Stimulated activated CD4-positive, alpha-beta T cell treated with anti-CD3 and anti-CD28 coated beads, Interleukin-1b, Interleukin-23, amount 100 ng/mL, for 48 hours (primary cell): Measurements from ENCODE around the gene MSLN.

Source experiments
- DNase-seq: peaks from one replicate; pipeline ENCODE4 v3.0.0-alpha.2; 2020

Gene MSLN

GRCh38 chr16:813916-814412 lies 53.4 kb downstream of the MSLN start:
- no peak for DNase-seq

GRCh38 chr16:814974-815373 lies 54.4 kb downstream of the MSLN start:
- DNase-seq = no peak

GRCh38 chr16:815861-816260 lies 55.3 kb downstream of the MSLN start:
- no peak for DNase-seq

- DNase-seq = no peak
These were observed 56.7 kb downstream of the MSLN start for GRCh38 chr16:817001-817906.

GRCh38 chr16:818132-818531 lies 57.6 kb downstream of the MSLN start:
- DNase-seq = no peak
